K562 (cell line): ENCODE data around the gene RASGRP1. TPM values are rescaled to one million over a fixed set of nuclear protein-coding genes. Genes with fewer than 3 reads are reported as not detected.

Experiments used
- ATAC-seq: fragments of 200-7000 bp; cut with Tn5 transposase; 3 replicates; pipeline ENCODE4 v1.9.1; 2020; ENCODE audit warnings: moderate library complexity
- BruUV-seq: library from RNA; stranded (reverse); fragments of 400-500 nt; replicated peaks from 2 replicates; lab custom pipeline; 2021; lab: Mats Ljungman, UMichigan
- CTCF ChIA-PET: fragments of 300-600 bp; formaldehyde crosslinking; extraction: SDS; loops from one replicate; lab custom pipeline; 2021; ENCODE audit warnings: low intra/inter-chr PET ratio; lab: Yijun Ruan, JAX
- POLR2A ChIA-PET: fragments of 300-600, 350-650 bp; sonication (Branson Sonifier 250); formaldehyde crosslinking; extraction: SDS; loops from one replicate; lab custom pipeline; 2021; ENCODE audit warnings: antibody characterized with exemption, inconsistent platforms; lab: Yijun Ruan, JAX
- DNase-seq, 4 experiments: peaks; one replicate each; pipeline versions ENCODE4 v3.0.0 to v3.0.0-alpha.2; 2011 to 2018; ENCODE audit warnings: low spot score in 3 of 4, mixed read lengths in 3 of 4; ENCODE audit errors: extremely low read depth in 1 of 4
- FAIRE-seq: peaks from 2 replicates; lab custom pipeline; 2011; peaks lifted over from hg19 to GRCh38; lab: Jason Lieb, UNC
- H2AFZ ChIP-seq: 2 replicates; pipeline ENCODE4 v1.6.0; 2011; ENCODE audit warnings: low read depth, low read length, control low read depth, inconsistent platforms
- H3K27ac ChIP-seq: fragments of 200-600 bp; 3 replicates; pipeline ENCODE4 v1.8.0; 2011; ENCODE audit warnings: low read depth, mild to moderate bottlenecking, control low read depth, inconsistent platforms, low read length, moderate library complexity, mixed read lengths; ENCODE audit errors: extremely low read depth
- H3K27me3 ChIP-seq, 2 experiments: fragments of 300-600 bp in 1 of 2; 2 replicates in 1 of 2; 3 replicates in 1 of 2; pipeline versions ENCODE4 v1.6.0 to v1.8.0; 2011; ENCODE audit warnings: inconsistent platforms in 2 of 2, low read length in 2 of 2, mild to moderate bottlenecking in 1 of 2, mixed read lengths in 1 of 2, moderate library complexity in 1 of 2; ENCODE audit not compliant: control insufficient read depth in 2 of 2, insufficient read depth in 2 of 2
- H3K36me3 ChIP-seq: fragments of 300-600 bp; 3 replicates; pipeline ENCODE4 v1.8.0; 2011; ENCODE audit warnings: mild to moderate bottlenecking, low read length, inconsistent platforms; ENCODE audit not compliant: control insufficient read depth, insufficient read depth
- H3K4me1 ChIP-seq, 2 experiments: fragments of 200-600 bp in 1 of 2; replicated peaks in 1 of 2; 2 replicates in 1 of 2; 3 replicates in 1 of 2; pipeline versions ENCODE4 v1.5.1 to v1.8.0; 2011; ENCODE audit warnings: inconsistent platforms in 2 of 2, low read length in 2 of 2, mild to moderate bottlenecking in 1 of 2, mixed read lengths in 1 of 2, moderate library complexity in 1 of 2; ENCODE audit not compliant: control insufficient read depth in 2 of 2, insufficient read depth in 2 of 2
- H3K4me2 ChIP-seq: 2 replicates; pipeline ENCODE4 v1.6.1; 2011; ENCODE audit warnings: low read length, control low read depth, inconsistent platforms, mixed read lengths; ENCODE audit not compliant: insufficient read depth
- H3K4me3 ChIP-seq: fragments of 200-600 bp; sonication (generic), shearing (Covaris generic); 2 replicates; pipeline ENCODE4 v1.5.1; 2016; ENCODE audit warnings: control low read depth, inconsistent platforms
- H3K79me2 ChIP-seq: fragments of 200-600 bp; 3 replicates; pipeline ENCODE4 v1.8.0; 2011; ENCODE audit warnings: low read length, inconsistent platforms; ENCODE audit not compliant: control insufficient read depth, insufficient read depth
- H3K9ac ChIP-seq, 2 experiments: 2 replicates each; pipeline versions ENCODE4 v1.6.0 to v1.6.1; 2011; ENCODE audit warnings: low read depth in 2 of 2, low read length in 2 of 2, control low read depth in 1 of 2, inconsistent platforms in 1 of 2, mild to moderate bottlenecking in 1 of 2, mixed read lengths in 1 of 2; ENCODE audit not compliant: insufficient read depth in 1 of 2
- H3K9me1 ChIP-seq: one replicate; pipeline ENCODE4 v1.6.0; 2011; ENCODE audit warnings: inconsistent platforms, mild to moderate bottlenecking, low read length, moderate library complexity; ENCODE audit not compliant: control insufficient read depth, insufficient read depth
- H3K9me3 ChIP-seq: replicated peaks from 2 replicates; pipeline ENCODE4 v1.5.1; 2011; ENCODE audit warnings: low read depth, low read length, inconsistent platforms; ENCODE audit not compliant: control insufficient read depth, insufficient read depth
- H4K20me1 ChIP-seq: replicated peaks from 2 replicates; pipeline ENCODE4 v1.6.1; 2011; ENCODE audit warnings: low read length, inconsistent platforms, mixed read lengths; ENCODE audit not compliant: control insufficient read depth, insufficient read depth
- ILF3 ChIP-seq: fragments of 450-650 bp; IDR thresholded peaks from 2 replicates; pipeline ENCODE4 v1.6.1; 2018; ENCODE audit warnings: antibody characterized with exemption, mild to moderate bottlenecking, moderate library complexity, borderline replicate concordance
- KLF10 ChIP-seq: fragments of 250-450 bp; sonication (Bioruptor Pico); IDR thresholded peaks from 2 replicates; pipeline ENCODE4 v1.6.1; 2021; ENCODE audit warnings: matching md5 sums
- MAFK ChIP-seq: IDR thresholded peaks from 2 replicates; pipeline ENCODE4 v1.6.1; 2011; ENCODE audit warnings: low read length, improper control_type of control experiment
- MCM5 ChIP-seq: fragments of 450-650 bp; IDR thresholded peaks from 2 replicates; pipeline ENCODE4 v1.6.1; 2016; ENCODE audit warnings: low read depth
- POLR2AphosphoS5 ChIP-seq: IDR thresholded peaks from 2 replicates; pipeline ENCODE4 v1.6.1; 2011; ENCODE audit warnings: mild to moderate bottlenecking, low read depth, low read length, moderate library complexity; ENCODE audit not compliant: control insufficient read depth, insufficient read depth
- ZKSCAN8 ChIP-seq: fragments of 200-800 bp; sonication (Bioruptor generic); IDR thresholded peaks from 2 replicates; pipeline ENCODE4 v1.6.1; 2016; ENCODE audit warnings: missing genetic modification characterization, missing compliant biosample characterization
- WGBS: fragments of 100-300 bp; shearing (Covaris generic); methylation state at CpG from one replicate; pipeline ENCODE4 v1.1.6; 2016; ENCODE audit warnings: low coverage, mixed read lengths; ENCODE audit not compliant: insufficient coverage; ENCODE audit errors: missing lambda C conversion rate; 5-methylcytosine and 5-hydroxymethylcytosine counted together
- in situ Hi-C: fragments of 300-500 bp; cut with MboI; formaldehyde crosslinking; loops from 4 replicates; pipeline ENCODE4 v1.15.0; 2018; ENCODE audit warnings: inconsistent platforms, mixed read lengths
- intact Hi-C: fragments of 100-400 bp; cut with micrococcal nuclease; formaldehyde crosslinking; loops from 2 replicates; pipeline ENCODE4 v1.14.2; 2022
- polyA plus RNA-seq, 8 experiments: library from polyadenylated mRNA; depleted of rRNA in 4 of 8; stranded (reverse) in 5 of 8; unstranded in 3 of 8; fragments of >200 nt; fragmentation: Nextera tagmentation in 2 of 8; fragmentation: Illumina TruSeq in 1 of 8; extraction: Ambion mirVana in 2 of 8; extraction: Trizol in 1 of 8; gene quantifications; 2 replicates each; pipeline versions ENCODE4 v1.2.1 to v1.2.3, GENCODE V29; 2011 to 2014; ENCODE audit warnings: inconsistent platforms in 1 of 8, missing spikeins in 1 of 8
- total RNA-seq, 7 experiments: library from RNA; depleted of rRNA in 6 of 7; stranded (reverse); fragments of >200 nt in 6 of 7; fragmentation: Illumina TruSeq in 2 of 7; extraction: Trizol in 2 of 7; gene quantifications; 2 replicates each; pipeline versions ENCODE4 v1.2.1 to v1.2.3, GENCODE V29; 2011 to 2021; ENCODE audit warnings: low replicate concordance in 1 of 7
- TF ChIP-seq, protein P1 (sequence below): fragments of 450-650 bp; IDR thresholded peaks from 2 replicates; pipeline ENCODE4 v1.7.1; 2018; ENCODE audit warnings: mild to moderate bottlenecking, low read depth; ENCODE audit not compliant: partially characterized antibody
- TF ChIP-seq, protein P2 (sequence below): IDR thresholded peaks from 3 replicates; pipeline ENCODE4 v1.6.1; 2011; ENCODE audit warnings: borderline replicate concordance, mild to moderate bottlenecking; ENCODE audit not compliant: insufficient read length, insufficient read depth

Gene RASGRP1
- total and polyA plus RNA-seq, 9 of the 15 experiments (the other 6 are each of a cell fraction or from before 2014, with no cell fraction given), result 0.14 to 0.72 (median 0.31) TPM

- Histone ChIP-seq H3K9me1 (no peaks in the 10 kb centered on the region), H3K4me1 (peaks cover 0 to 3% of the 10 kb centered on the region in 2 experiments; a peak in 1 of 5 replicates), H4K20me1 (peaks cover 7% of the 10 kb centered on the region; the same call in 1 of the 2 replicates), H3K79me2 (peaks cover 87% of the 10 kb centered on the region), H3K27ac (no peak overlapping the region), H2AFZ (no peak overlapping the region), H3K36me3 (peaks cover 11% of the 10 kb centered on the region; the same call in 2 of the 3 replicates), H3K9ac (no peak overlapping the region), H3K9me3 (no peaks in the 10 kb centered on the region), H3K4me3 (no peak overlapping the region), H3K27me3 (no peaks in the 10 kb centered on the region), H3K4me2 (no peak overlapping the region)
- FAIRE-seq, result no peak
- ATAC-seq, result no peak
- in situ Hi-C loops, result no loop called here
- ChIA-PET CTCF (no interaction called here), POLR2A (interaction anchor here (0.5 to 1.0 kb wide), 2 partner anchors 8 to 50 kb away, joined by 3 read pairs; no protein-coding TSS in a partner anchor)
- intact Hi-C loops, result no loop called here
- BruUV-seq, result no TSS peak
- 71% methylated on average over 3 of the region's 3 CpGs for WGBS
- no peak for DNase-seq
- TF ChIP-seq POLR2AphosphoS5, result no peak
- no peak for TF ChIP-seq MCM5
- TF ChIP-seq ZKSCAN8 (CRISPR knock-in tag), result no peak
- TF ChIP-seq, protein P1, sequence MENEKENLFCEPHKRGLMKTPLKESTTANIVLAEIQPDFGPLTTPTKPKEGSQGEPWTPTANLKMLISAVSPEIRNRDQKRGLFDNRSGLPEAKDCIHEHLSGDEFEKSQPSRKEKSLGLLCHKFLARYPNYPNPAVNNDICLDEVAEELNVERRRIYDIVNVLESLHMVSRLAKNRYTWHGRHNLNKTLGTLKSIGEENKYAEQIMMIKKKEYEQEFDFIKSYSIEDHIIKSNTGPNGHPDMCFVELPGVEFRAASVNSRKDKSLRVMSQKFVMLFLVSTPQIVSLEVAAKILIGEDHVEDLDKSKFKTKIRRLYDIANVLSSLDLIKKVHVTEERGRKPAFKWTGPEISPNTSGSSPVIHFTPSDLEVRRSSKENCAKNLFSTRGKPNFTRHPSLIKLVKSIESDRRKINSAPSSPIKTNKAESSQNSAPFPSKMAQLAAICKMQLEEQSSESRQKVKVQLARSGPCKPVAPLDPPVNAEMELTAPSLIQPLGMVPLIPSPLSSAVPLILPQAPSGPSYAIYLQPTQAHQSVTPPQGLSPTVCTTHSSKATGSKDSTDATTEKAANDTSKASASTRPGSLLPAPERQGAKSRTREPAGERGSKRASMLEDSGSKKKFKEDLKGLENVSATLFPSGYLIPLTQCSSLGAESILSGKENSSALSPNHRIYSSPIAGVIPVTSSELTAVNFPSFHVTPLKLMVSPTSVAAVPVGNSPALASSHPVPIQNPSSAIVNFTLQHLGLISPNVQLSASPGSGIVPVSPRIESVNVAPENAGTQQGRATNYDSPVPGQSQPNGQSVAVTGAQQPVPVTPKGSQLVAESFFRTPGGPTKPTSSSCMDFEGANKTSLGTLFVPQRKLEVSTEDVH, result no peak
- TF ChIP-seq, protein P2, sequence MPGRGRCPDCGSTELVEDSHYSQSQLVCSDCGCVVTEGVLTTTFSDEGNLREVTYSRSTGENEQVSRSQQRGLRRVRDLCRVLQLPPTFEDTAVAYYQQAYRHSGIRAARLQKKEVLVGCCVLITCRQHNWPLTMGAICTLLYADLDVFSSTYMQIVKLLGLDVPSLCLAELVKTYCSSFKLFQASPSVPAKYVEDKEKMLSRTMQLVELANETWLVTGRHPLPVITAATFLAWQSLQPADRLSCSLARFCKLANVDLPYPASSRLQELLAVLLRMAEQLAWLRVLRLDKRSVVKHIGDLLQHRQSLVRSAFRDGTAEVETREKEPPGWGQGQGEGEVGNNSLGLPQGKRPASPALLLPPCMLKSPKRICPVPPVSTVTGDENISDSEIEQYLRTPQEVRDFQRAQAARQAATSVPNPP, result no peak
- TF ChIP-seq KLF10 (CRISPR knock-in tag), result no peak
- TF ChIP-seq MAFK, result no peak
- TF ChIP-seq ILF3, result no peak
Observed at GRCh38 chr15:38460543-38460942, 104.1 kb downstream of the RASGRP1 start.
